Measurements from ENCODE around the gene ECSIT. TPM values are rescaled to one million over a fixed set of nuclear protein-coding genes. Genes with fewer than 3 reads are reported as not detected.

The ECSIT gene
- polyA plus RNA-seq, 1 of the 3 experiments (the other 2 are of a cell fraction), result 43.8 TPM

- Histone ChIP-seq H2AFZ (ENCODE audit: low read depth) (no peak overlapping the region), H3K4me3 (ENCODE audit: low read depth in 2 of 2, low read length in 1 of 2) (no peak overlapping the region), H3K4me2 (no peak overlapping the region), H3K79me2 (ENCODE audit: insufficient read depth) (no peaks in the 10 kb centered on the region), H3K27ac (ENCODE audit: low read depth in 2 of 2, low read length in 1 of 2) (no peak overlapping the region), H3K27me3 (ENCODE audit: insufficient read depth) (no peaks in the 10 kb centered on the region), H3K4me1 (ENCODE audit: control insufficient read depth in 1 of 2, insufficient read depth in 2 of 2, low read depth in 1 of 2, low read length in 1 of 2) (no peaks in the 10 kb centered on the region), H3K9ac (no peak overlapping the region), H4K20me1 (ENCODE audit: insufficient read depth) (no peaks in the 10 kb centered on the region), H3K9me3 (no peaks in the 10 kb centered on the region), H3K36me3 (replicated peaks in 1 of 2; ENCODE audit: control insufficient read depth in 1 of 2, insufficient read depth in 2 of 2, low read length in 1 of 2) (peaks cover 3% of the 10 kb centered on the region in 2 experiments), H3K9me2 (no peaks in the 10 kb centered on the region), H3F3A (replicated peaks; ENCODE audit: insufficient read depth) (peaks cover 2% of the 10 kb centered on the region)
- ChIA-PET CTCF (interaction anchor here (0.6 kb wide), 1 partner anchor 32 kb away, joined by 3 read pairs; no protein-coding TSS in a partner anchor), POLR2A (no interaction called here)
- TF ChIP-seq NRF1 (IDR thresholded peaks at IDR 0.05; ENCODE audit: low read depth, low read length) (no peak), PBX3 (IDR thresholded peaks at IDR 0.05) (no peak), FOXM1 (IDR thresholded peaks at IDR 0.05; ENCODE audit: low read depth) (no peak), SMC3 (IDR thresholded peaks at IDR 0.05; ENCODE audit: low read depth, low read length) (no peak), ELF1 (IDR thresholded peaks at IDR 0.05) (no peak)
- 95% methylated on average over 13 of the region's 20 CpGs for WGBS (ENCODE audit: low lambda C conversion rate)
- no peak for DNase-seq
Observed at GRCh38 chr19:11513946-11514345, 15.0 kb downstream of the ECSIT start.

DNA sequence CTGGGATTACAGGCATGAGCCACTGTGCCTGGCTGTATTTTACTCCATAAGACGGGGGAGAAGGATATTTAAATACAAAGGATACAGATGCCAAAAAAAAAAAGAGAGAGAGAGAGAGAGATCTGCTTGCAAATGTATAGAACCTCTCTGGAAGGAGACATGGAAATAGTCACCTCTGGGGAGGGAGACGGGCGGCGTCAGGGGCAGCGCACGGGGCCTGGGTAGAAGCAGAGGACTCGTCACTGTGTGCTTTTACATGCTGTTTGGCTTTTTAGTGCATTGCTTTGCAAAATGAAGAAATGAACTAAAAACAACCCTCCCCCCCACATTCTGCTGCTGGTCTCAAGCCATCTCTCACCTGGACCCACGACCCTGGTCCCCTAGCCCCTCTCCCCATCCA is 18.5 kb downstream of the ECSIT start:
- Histone ChIP-seq H3K9me2 (no peaks in the 10 kb centered on the region), H3K4me1 (ENCODE audit: control insufficient read depth in 1 of 2, insufficient read depth in 2 of 2, low read depth in 1 of 2, low read length in 1 of 2) (peaks cover 5 to 6% of the 10 kb centered on the region in 2 experiments; a peak in 2 of 4 replicates), H3K79me2 (ENCODE audit: insufficient read depth) (no peaks in the 10 kb centered on the region; the same call in 1 of the 2 replicates), H3K9ac (no peak overlapping the region), H4K20me1 (ENCODE audit: insufficient read depth) (no peaks in the 10 kb centered on the region), H3K4me3 (ENCODE audit: low read depth in 2 of 2, low read length in 1 of 2) (no peak overlapping the region), H3K36me3 (replicated peaks in 1 of 2; ENCODE audit: control insufficient read depth in 1 of 2, insufficient read depth in 2 of 2, low read length in 1 of 2) (peaks cover 0 to 3% of the 10 kb centered on the region in 2 experiments), H2AFZ (ENCODE audit: low read depth) (no peak overlapping the region), H3K27me3 (ENCODE audit: insufficient read depth) (no peaks in the 10 kb centered on the region), H3K9me3 (no peaks in the 10 kb centered on the region), H3K27ac (ENCODE audit: low read depth in 2 of 2, low read length in 1 of 2) (no peak overlapping the region), H3F3A (replicated peaks; ENCODE audit: insufficient read depth) (peaks cover 4% of the 10 kb centered on the region), H3K4me2 (no peak overlapping the region)
- DNase-seq, result no peak
- ChIA-PET CTCF (no interaction called here), POLR2A (no interaction called here)
- 96% methylated on average over 8 of the region's 8 CpGs for WGBS (ENCODE audit: low lambda C conversion rate)
- TF ChIP-seq FOXM1 (IDR thresholded peaks at IDR 0.05; ENCODE audit: low read depth) (no peak), REST (IDR thresholded peaks at IDR 0.05; ENCODE audit: low read depth, low read length) (no peak), JUND (IDR thresholded peaks at IDR 0.05) (no peak), MAX (IDR thresholded peaks at IDR 0.05; ENCODE audit: low read depth) (no peak), POLR2AphosphoS5 (IDR thresholded peaks at IDR 0.05; ENCODE audit: low read depth, low read length) (no peak), RCOR1 (IDR thresholded peaks at IDR 0.05; ENCODE audit: low read length) (no peak), RAD21 (IDR thresholded peaks at IDR 0.05; ENCODE audit: low read length) (no peak), CHD2 (IDR thresholded peaks at IDR 0.05; ENCODE audit: low read length, partially characterized antibody) (no peak), NFIC (IDR thresholded peaks at IDR 0.05; ENCODE audit: borderline replicate concordance) (no peak), GATA2 (CRISPR knock-in tag; IDR thresholded peaks at IDR 0.05) (no peak), SMC3 (IDR thresholded peaks at IDR 0.05; ENCODE audit: low read depth, low read length) (no peak), ELF1 (IDR thresholded peaks at IDR 0.05) (no peak), RFX5 (IDR thresholded peaks at IDR 0.05; ENCODE audit: low read length) (no peak), YY1 (IDR thresholded peaks at IDR 0.05; ENCODE audit: low read depth) (no peak)
- TF ChIP-seq, protein P1, sequence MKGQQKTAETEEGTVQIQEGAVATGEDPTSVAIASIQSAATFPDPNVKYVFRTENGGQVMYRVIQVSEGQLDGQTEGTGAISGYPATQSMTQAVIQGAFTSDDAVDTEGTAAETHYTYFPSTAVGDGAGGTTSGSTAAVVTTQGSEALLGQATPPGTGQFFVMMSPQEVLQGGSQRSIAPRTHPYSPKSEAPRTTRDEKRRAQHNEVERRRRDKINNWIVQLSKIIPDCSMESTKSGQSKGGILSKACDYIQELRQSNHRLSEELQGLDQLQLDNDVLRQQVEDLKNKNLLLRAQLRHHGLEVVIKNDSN (IDR thresholded peaks at IDR 0.05; ENCODE audit: borderline replicate concordance, low read depth), result no peak
- TF ChIP-seq, protein P2, sequence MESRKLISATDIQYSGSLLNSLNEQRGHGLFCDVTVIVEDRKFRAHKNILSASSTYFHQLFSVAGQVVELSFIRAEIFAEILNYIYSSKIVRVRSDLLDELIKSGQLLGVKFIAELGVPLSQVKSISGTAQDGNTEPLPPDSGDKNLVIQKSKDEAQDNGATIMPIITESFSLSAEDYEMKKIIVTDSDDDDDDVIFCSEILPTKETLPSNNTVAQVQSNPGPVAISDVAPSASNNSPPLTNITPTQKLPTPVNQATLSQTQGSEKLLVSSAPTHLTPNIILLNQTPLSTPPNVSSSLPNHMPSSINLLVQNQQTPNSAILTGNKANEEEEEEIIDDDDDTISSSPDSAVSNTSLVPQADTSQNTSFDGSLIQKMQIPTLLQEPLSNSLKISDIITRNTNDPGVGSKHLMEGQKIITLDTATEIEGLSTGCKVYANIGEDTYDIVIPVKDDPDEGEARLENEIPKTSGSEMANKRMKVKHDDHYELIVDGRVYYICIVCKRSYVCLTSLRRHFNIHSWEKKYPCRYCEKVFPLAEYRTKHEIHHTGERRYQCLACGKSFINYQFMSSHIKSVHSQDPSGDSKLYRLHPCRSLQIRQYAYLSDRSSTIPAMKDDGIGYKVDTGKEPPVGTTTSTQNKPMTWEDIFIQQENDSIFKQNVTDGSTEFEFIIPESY (IDR thresholded peaks at IDR 0.05; ENCODE audit: borderline replicate concordance, low read depth), result no peak
- TF ChIP-seq, protein P3, sequence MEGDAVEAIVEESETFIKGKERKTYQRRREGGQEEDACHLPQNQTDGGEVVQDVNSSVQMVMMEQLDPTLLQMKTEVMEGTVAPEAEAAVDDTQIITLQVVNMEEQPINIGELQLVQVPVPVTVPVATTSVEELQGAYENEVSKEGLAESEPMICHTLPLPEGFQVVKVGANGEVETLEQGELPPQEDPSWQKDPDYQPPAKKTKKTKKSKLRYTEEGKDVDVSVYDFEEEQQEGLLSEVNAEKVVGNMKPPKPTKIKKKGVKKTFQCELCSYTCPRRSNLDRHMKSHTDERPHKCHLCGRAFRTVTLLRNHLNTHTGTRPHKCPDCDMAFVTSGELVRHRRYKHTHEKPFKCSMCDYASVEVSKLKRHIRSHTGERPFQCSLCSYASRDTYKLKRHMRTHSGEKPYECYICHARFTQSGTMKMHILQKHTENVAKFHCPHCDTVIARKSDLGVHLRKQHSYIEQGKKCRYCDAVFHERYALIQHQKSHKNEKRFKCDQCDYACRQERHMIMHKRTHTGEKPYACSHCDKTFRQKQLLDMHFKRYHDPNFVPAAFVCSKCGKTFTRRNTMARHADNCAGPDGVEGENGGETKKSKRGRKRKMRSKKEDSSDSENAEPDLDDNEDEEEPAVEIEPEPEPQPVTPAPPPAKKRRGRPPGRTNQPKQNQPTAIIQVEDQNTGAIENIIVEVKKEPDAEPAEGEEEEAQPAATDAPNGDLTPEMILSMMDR (IDR thresholded peaks at IDR 0.05), result no peak

All from SK-N-SH (cell line).